Measurements from ENCODE around the gene PGM2. TPM values are rescaled to one million over a fixed set of nuclear protein-coding genes. Genes with fewer than 3 reads are reported as not detected.

PGM2 gene
- total RNA-seq, 2 experiments from 2014 or later = 10.7 to 11.8 TPM

DNA sequence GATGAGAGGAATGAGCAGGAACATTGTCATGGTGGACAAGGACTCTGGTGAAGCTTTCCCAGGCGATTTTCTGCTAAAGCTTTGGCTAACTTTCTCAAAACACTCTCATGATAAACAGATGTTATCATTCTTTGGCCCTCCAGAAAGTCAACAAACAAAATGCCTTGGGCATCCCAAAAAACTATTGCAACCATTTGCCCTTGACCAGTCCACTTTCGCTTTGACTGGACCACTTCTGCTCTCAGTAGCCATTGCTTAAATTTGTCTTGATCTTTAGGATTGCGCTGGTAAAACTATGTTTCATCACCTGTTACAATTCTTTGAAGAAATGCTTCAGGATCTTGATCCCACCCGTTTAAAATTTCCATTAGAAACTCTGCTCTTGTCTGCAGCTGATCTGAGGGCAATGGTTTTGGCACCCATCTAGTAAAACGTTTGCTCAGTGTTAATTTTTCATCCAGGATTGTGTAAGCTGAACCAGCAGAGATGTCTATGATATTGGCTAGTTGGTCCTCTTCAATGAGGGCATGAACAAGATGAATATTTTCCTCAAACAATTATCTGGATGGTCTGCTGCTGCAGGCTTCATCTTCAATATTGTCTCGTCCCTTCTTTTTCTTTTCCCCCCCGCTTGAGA lies 79.2 kb downstream of the PGM2 start:
- H3K4me3 Mint-ChIP-seq = no peak overlapping the region
- no peaks in the 10 kb centered on the region for H3K9me3 ChIP-seq (ENCODE audit: control insufficient read depth in 1 of 2, insufficient read depth in 1 of 2, low read length in 2 of 2)
- H3K36me3 Mint-ChIP-seq (ENCODE audit: low read depth) = peaks cover 69% of the 10 kb centered on the region
- H3K9me3 Mint-ChIP-seq = no peaks in the 10 kb centered on the region
- no peak overlapping the region for H3K27ac ChIP-seq (ENCODE audit: low read depth in 1 of 2, low read length in 2 of 2)
- CTCF ChIA-PET = no interaction called here
- no peak for TF ChIP-seq CTCF (IDR thresholded peaks at IDR 0.05)
- no peaks in the 10 kb centered on the region for H3K27me3 ChIP-seq (ENCODE audit: control insufficient read depth in 1 of 2, insufficient read depth in 2 of 2, low read length in 2 of 2)
- POLR2A ChIA-PET = no interaction called here
- ATAC-seq (ENCODE audit: poor library complexity) = no peak
- intact Hi-C loops (cut with DNase I, micrococcal nuclease) = no loop called here
- H3K36me3 ChIP-seq (ENCODE audit: insufficient read depth, low read length) = peaks cover 40% of the 10 kb centered on the region
- H3K4me1 Mint-ChIP-seq (ENCODE audit: low read depth) = peaks cover 65% of the 10 kb centered on the region
- peaks cover 3% of the 10 kb centered on the region for H3K4me1 ChIP-seq (ENCODE audit: insufficient read depth, low read length)
- no peak for DNase-seq
- H3K4me3 ChIP-seq (ENCODE audit: low read length) = no peak overlapping the region
- H3K27ac Mint-ChIP-seq = no peak overlapping the region
- no peaks in the 10 kb centered on the region for H3K27me3 Mint-ChIP-seq

- ChIA-PET POLR2A (no interaction called here), CTCF (interaction anchor here (0.8 kb wide), 1 partner anchor 19 kb away, joined by 3 read pairs; no protein-coding TSS in a partner anchor)
- no peak overlapping the region for H3K27ac Mint-ChIP-seq
- Histone ChIP-seq H3K36me3 (ENCODE audit: insufficient read depth, low read length) (peaks cover 23% of the 10 kb centered on the region), H3K9me3 (ENCODE audit: control insufficient read depth in 1 of 2, insufficient read depth in 1 of 2, low read length in 2 of 2) (no peaks in the 10 kb centered on the region), H3K27ac (ENCODE audit: low read depth in 1 of 2, low read length in 2 of 2) (no peak overlapping the region), H3K4me3 (ENCODE audit: low read length) (no peak overlapping the region), H3K27me3 (ENCODE audit: control insufficient read depth in 1 of 2, insufficient read depth in 2 of 2, low read length in 2 of 2) (no peaks in the 10 kb centered on the region), H3K4me1 (ENCODE audit: insufficient read depth, low read length) (peaks cover 3% of the 10 kb centered on the region)
- H3K4me1 Mint-ChIP-seq (ENCODE audit: low read depth) = peaks cover 63% of the 10 kb centered on the region
- intact Hi-C loops (cut with DNase I, micrococcal nuclease) = no loop called here
- H3K4me3 Mint-ChIP-seq = no peak overlapping the region
- no peak for DNase-seq
- H3K36me3 Mint-ChIP-seq (ENCODE audit: low read depth) = peaks cover 42% of the 10 kb centered on the region
- no peaks in the 10 kb centered on the region for H3K9me3 Mint-ChIP-seq
- ATAC-seq (ENCODE audit: poor library complexity) = no peak
- TF ChIP-seq CTCF (IDR thresholded peaks at IDR 0.05) = no peak
- H3K27me3 Mint-ChIP-seq = no peaks in the 10 kb centered on the region
These were observed 82.2 kb downstream of the PGM2 start for GRCh38 chr4:37908488-37909331.

GRCh38 chr4:37909332-37910090 lies 83.0 kb downstream of the PGM2 start:
- peaks cover 60% of the 10 kb centered on the region for H3K4me1 Mint-ChIP-seq (ENCODE audit: low read depth)
- CTCF ChIA-PET = interaction anchor here (0.8 kb wide), 1 partner anchor 18 kb away, joined by 3 read pairs; no protein-coding TSS in a partner anchor
- no peak for TF ChIP-seq CTCF (IDR thresholded peaks at IDR 0.05)
- no peak overlapping the region for H3K27ac Mint-ChIP-seq
- Histone ChIP-seq H3K4me3 (ENCODE audit: low read length) (no peak overlapping the region), H3K27ac (ENCODE audit: low read depth in 1 of 2, low read length in 2 of 2) (no peak overlapping the region), H3K9me3 (ENCODE audit: control insufficient read depth in 1 of 2, insufficient read depth in 1 of 2, low read length in 2 of 2) (no peaks in the 10 kb centered on the region), H3K36me3 (ENCODE audit: insufficient read depth, low read length) (peaks cover 15% of the 10 kb centered on the region), H3K27me3 (ENCODE audit: control insufficient read depth in 1 of 2, insufficient read depth in 2 of 2, low read length in 2 of 2) (no peaks in the 10 kb centered on the region), H3K4me1 (ENCODE audit: insufficient read depth, low read length) (peaks cover 3% of the 10 kb centered on the region)
- intact Hi-C loops (cut with DNase I, micrococcal nuclease) = no loop called here
- DNase-seq (no peak), ATAC-seq (ENCODE audit: poor library complexity) (no peak)
- H3K36me3 Mint-ChIP-seq (ENCODE audit: low read depth) = peaks cover 34% of the 10 kb centered on the region
- no peaks in the 10 kb centered on the region for H3K9me3 Mint-ChIP-seq
- POLR2A ChIA-PET = no interaction called here
- no peak overlapping the region for H3K4me3 Mint-ChIP-seq
- no peaks in the 10 kb centered on the region for H3K27me3 Mint-ChIP-seq

Measured in CD4-positive, alpha-beta T cell (primary cell).